MG63 (cell line): Measurements from ENCODE around the gene GLB1L2. TPM values are rescaled to one million over a fixed set of nuclear protein-coding genes. Genes with fewer than 3 reads are reported as not detected.
"Not testable (repeated sequence)": the region's sequence is repeated elsewhere in the genome, so short reads cannot be mapped to it uniquely, and the experiment has no call there.

Experiments used
- DNase-seq: peaks from one replicate; pipeline ENCODE4 v3.0.0-alpha.2; 2020
- H3K27me3 ChIP-seq: fragments of 250-450 bp; sonication (Bioruptor Pico); 2 replicates; pipeline ENCODE4 v1.5.1; 2020; ENCODE audit warnings: mild to moderate bottlenecking, moderate library complexity
- H3K36me3 ChIP-seq: fragments of 250-450 bp; sonication (Bioruptor Pico); 2 replicates; pipeline ENCODE4 v1.5.1; 2020; ENCODE audit warnings: mild to moderate bottlenecking, moderate library complexity
- H3K4me3 ChIP-seq: fragments of 250-450 bp; sonication (Bioruptor Pico); 2 replicates; pipeline ENCODE4 v1.5.1; 2020; ENCODE audit warnings: mild to moderate bottlenecking, moderate library complexity
- H3K9me3 ChIP-seq: fragments of 250-450 bp; sonication (Bioruptor Pico); 2 replicates; pipeline ENCODE4 v1.5.1; 2020; ENCODE audit warnings: mild to moderate bottlenecking, moderate library complexity
- total RNA-seq: library from RNA; depleted of rRNA; stranded (reverse); fragments of >200 nt; shearing (Covaris generic); gene quantifications from 2 replicates; pipeline ENCODE4 v1.2.3, GENCODE V29; 2014; ENCODE audit warnings: low replicate concordance

The GLB1L2 gene
- total RNA-seq, 1 experiment from 2014 or later = 11.6 TPM

GRCh38 chr11:134341805-134342571 is 10.2 kb downstream of the GLB1L2 start:
- Histone ChIP-seq H3K9me3 (no peaks in the 10 kb centered on the region), H3K4me3 (no peak overlapping the region), H3K27me3 (no peaks in the 10 kb centered on the region), H3K36me3 (no peaks in the 10 kb centered on the region)
- no peak for DNase-seq

- Histone ChIP-seq H3K36me3 (no peaks in the 10 kb centered on the region), H3K27me3 (no peaks in the 10 kb centered on the region), H3K4me3 (no peak overlapping the region), H3K9me3 (no peaks in the 10 kb centered on the region)
- DNase-seq = no peak
Measured at GRCh38 chr11:134342572-134343340, 11.0 kb downstream of the GLB1L2 start.

GRCh38 chr11:134343646-134344045 is 11.9 kb downstream of the GLB1L2 start:
- Histone ChIP-seq H3K36me3 (no peaks in the 10 kb centered on the region), H3K9me3 (no peaks in the 10 kb centered on the region), H3K4me3 (no peak overlapping the region), H3K27me3 (no peaks in the 10 kb centered on the region)
- DNase-seq = no peak

GRCh38 chr11:134344497-134345236 is 12.9 kb downstream of the GLB1L2 start:
- H3K27me3 ChIP-seq = not testable (repeated sequence)

GRCh38 chr11:134345237-134345550 is 13.4 kb downstream of the GLB1L2 start:
- H3K9me3 ChIP-seq = no peaks in the 10 kb centered on the region

More at GRCh38 chr11:134344497-134345236, 12.9 kb downstream of the GLB1L2 start:
- not testable (repeated sequence) for H3K4me3 ChIP-seq, H3K36me3 ChIP-seq, H3K9me3 ChIP-seq, DNase-seq

GRCh38 chr11:134346101-134346975 is 14.6 kb downstream of the GLB1L2 start:
- H3K27me3 ChIP-seq = no peaks in the 10 kb centered on the region
- no peaks in the 10 kb centered on the region for H3K9me3 ChIP-seq
- H3K36me3 ChIP-seq = no peaks in the 10 kb centered on the region
- H3K4me3 ChIP-seq = no peak overlapping the region
- no peak for DNase-seq

More at GRCh38 chr11:134345237-134345550, 13.4 kb downstream of the GLB1L2 start:
- Histone ChIP-seq H3K27me3 (no peaks in the 10 kb centered on the region), H3K36me3 (no peaks in the 10 kb centered on the region), H3K4me3 (no peak overlapping the region)
- DNase-seq = no peak

- no peak overlapping the region for H3K4me3 ChIP-seq
- no peak for DNase-seq
- no peaks in the 10 kb centered on the region for H3K36me3 ChIP-seq
- no peaks in the 10 kb centered on the region for H3K27me3 ChIP-seq
- H3K9me3 ChIP-seq = no peaks in the 10 kb centered on the region
Measured at GRCh38 chr11:134346976-134347350, 15.2 kb downstream of the GLB1L2 start.

- no peak for DNase-seq
- no peaks in the 10 kb centered on the region for H3K9me3 ChIP-seq
- no peaks in the 10 kb centered on the region for H3K27me3 ChIP-seq
- H3K36me3 ChIP-seq = no peaks in the 10 kb centered on the region
- H3K4me3 ChIP-seq = no peak overlapping the region
Measured at GRCh38 chr11:134347441-134347840, 15.7 kb downstream of the GLB1L2 start.

- no peaks in the 10 kb centered on the region for H3K36me3 ChIP-seq
Measured at GRCh38 chr11:134349109-134349801, 17.5 kb downstream of the GLB1L2 start.

GRCh38 chr11:134349802-134350355 is 18.1 kb downstream of the GLB1L2 start:
- Histone ChIP-seq H3K9me3 (no peaks in the 10 kb centered on the region), H3K27me3 (no peaks in the 10 kb centered on the region; the same call in 1 of the 2 replicates)
- DNase-seq = no peak

More at GRCh38 chr11:134349109-134349801, 17.5 kb downstream of the GLB1L2 start:
- no peak for DNase-seq
- no peak overlapping the region for H3K4me3 ChIP-seq
- no peaks in the 10 kb centered on the region for H3K9me3 ChIP-seq
- no peaks in the 10 kb centered on the region; the same call in 1 of the 2 replicates for H3K27me3 ChIP-seq

GRCh38 chr11:134350381-134350780 is 18.6 kb downstream of the GLB1L2 start:
- Histone ChIP-seq H3K9me3 (no peaks in the 10 kb centered on the region), H3K36me3 (no peaks in the 10 kb centered on the region), H3K4me3 (no peak overlapping the region), H3K27me3 (no peaks in the 10 kb centered on the region; the same call in 1 of the 2 replicates)
- no peak for DNase-seq

More at GRCh38 chr11:134349802-134350355, 18.1 kb downstream of the GLB1L2 start:
- no peaks in the 10 kb centered on the region for H3K36me3 ChIP-seq
- H3K4me3 ChIP-seq = no peak overlapping the region

- H3K4me3 ChIP-seq = no peak overlapping the region
- H3K9me3 ChIP-seq = no peaks in the 10 kb centered on the region
- DNase-seq = no peak
- no peaks in the 10 kb centered on the region for H3K36me3 ChIP-seq
- H3K27me3 ChIP-seq = no peaks in the 10 kb centered on the region; the same call in 1 of the 2 replicates
Measured at GRCh38 chr11:134352111-134352510, 20.3 kb downstream of the GLB1L2 start.

- no peak for DNase-seq
- Histone ChIP-seq H3K4me3 (no peak overlapping the region), H3K36me3 (no peaks in the 10 kb centered on the region), H3K9me3 (no peaks in the 10 kb centered on the region), H3K27me3 (no peaks in the 10 kb centered on the region; the same call in 1 of the 2 replicates)
Measured at GRCh38 chr11:134355136-134355535, 23.3 kb downstream of the GLB1L2 start.

GRCh38 chr11:134355656-134356055 is 23.9 kb downstream of the GLB1L2 start:
- Histone ChIP-seq H3K36me3 (no peaks in the 10 kb centered on the region), H3K9me3 (no peaks in the 10 kb centered on the region), H3K27me3 (no peaks in the 10 kb centered on the region; the same call in 1 of the 2 replicates), H3K4me3 (no peak overlapping the region)
- no peak for DNase-seq
